WI38 (cell line): ENCODE data around the gene FGD3.

Experiments used
- H3K4me3 ChIP-seq: 2 replicates; pipeline ENCODE4 v1.5.1; 2011; ENCODE audit warnings: low read depth, mild to moderate bottlenecking, control low read depth, low read length
- TF ChIP-seq, protein P1 (sequence below): IDR thresholded peaks from 2 replicates; pipeline ENCODE4 v1.5.1; 2012; ENCODE audit warnings: low read depth, mild to moderate bottlenecking, control low read depth, low read length

FGD3 gene

DNA sequence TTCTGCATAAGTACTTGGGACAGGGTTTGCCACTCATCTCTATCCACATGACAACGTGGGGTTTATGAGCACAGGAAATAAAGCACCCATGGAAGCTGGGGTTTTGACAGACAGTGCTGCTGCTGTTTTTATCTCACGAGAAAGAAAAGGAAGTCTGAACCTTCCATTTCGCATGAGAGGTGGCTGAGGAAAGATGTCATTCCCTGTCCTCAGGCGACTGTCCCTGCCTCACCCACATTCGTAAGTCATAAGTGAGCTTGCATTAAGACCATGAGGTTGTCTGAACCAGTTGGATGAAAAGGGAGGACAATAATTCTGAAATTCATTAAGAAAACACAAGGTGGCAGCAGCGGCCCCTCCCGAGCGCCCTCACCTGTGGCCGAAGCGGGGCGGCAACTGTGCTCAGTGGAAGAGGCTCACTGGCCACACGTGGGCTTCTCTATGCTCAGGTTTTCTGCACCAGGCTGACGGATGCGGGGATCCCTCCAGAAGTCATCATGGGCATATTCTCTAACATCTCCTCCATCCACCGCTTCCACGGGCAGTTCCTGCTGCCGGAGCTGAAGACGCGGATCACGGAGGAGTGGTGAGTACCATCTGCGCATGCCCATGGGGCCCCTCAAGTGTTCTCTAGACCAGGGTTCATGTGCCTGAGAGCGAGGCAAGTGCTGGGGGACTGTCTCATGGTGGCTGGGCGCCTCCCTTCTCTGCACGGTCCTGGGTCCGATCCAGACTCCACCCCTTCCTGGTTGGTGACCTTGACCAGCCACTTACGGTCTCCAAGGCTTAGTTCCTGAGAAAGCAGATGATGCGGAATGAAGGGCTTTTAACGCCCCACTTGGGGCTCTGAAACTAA lies 56.5 kb downstream of the FGD3 start:
- no peak overlapping the region for H3K4me3 ChIP-seq

GRCh38 chr9:93004561-93004960 lies 57.2 kb downstream of the FGD3 start:
- TF ChIP-seq, protein P1, sequence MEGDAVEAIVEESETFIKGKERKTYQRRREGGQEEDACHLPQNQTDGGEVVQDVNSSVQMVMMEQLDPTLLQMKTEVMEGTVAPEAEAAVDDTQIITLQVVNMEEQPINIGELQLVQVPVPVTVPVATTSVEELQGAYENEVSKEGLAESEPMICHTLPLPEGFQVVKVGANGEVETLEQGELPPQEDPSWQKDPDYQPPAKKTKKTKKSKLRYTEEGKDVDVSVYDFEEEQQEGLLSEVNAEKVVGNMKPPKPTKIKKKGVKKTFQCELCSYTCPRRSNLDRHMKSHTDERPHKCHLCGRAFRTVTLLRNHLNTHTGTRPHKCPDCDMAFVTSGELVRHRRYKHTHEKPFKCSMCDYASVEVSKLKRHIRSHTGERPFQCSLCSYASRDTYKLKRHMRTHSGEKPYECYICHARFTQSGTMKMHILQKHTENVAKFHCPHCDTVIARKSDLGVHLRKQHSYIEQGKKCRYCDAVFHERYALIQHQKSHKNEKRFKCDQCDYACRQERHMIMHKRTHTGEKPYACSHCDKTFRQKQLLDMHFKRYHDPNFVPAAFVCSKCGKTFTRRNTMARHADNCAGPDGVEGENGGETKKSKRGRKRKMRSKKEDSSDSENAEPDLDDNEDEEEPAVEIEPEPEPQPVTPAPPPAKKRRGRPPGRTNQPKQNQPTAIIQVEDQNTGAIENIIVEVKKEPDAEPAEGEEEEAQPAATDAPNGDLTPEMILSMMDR = no peak; the same call in 1 of the 2 replicates
- H3K4me3 ChIP-seq = no peak overlapping the region

More for the DNA sequence above, 56.5 kb downstream of the FGD3 start:
- TF ChIP-seq, protein P1 = peak; percentile 48

GRCh38 chr9:93005876-93006275 lies 58.6 kb downstream of the FGD3 start:
- TF ChIP-seq, protein P1 = no peak
- H3K4me3 ChIP-seq = no peak overlapping the region

GRCh38 chr9:93007529-93008058 lies 60.3 kb downstream of the FGD3 start:
- TF ChIP-seq, protein P1 = no peak
- no peak overlapping the region for H3K4me3 ChIP-seq

GRCh38 chr9:93008457-93008856 lies 61.1 kb downstream of the FGD3 start:
- TF ChIP-seq, protein P1 = no peak
- H3K4me3 ChIP-seq = no peak overlapping the region

DNA sequence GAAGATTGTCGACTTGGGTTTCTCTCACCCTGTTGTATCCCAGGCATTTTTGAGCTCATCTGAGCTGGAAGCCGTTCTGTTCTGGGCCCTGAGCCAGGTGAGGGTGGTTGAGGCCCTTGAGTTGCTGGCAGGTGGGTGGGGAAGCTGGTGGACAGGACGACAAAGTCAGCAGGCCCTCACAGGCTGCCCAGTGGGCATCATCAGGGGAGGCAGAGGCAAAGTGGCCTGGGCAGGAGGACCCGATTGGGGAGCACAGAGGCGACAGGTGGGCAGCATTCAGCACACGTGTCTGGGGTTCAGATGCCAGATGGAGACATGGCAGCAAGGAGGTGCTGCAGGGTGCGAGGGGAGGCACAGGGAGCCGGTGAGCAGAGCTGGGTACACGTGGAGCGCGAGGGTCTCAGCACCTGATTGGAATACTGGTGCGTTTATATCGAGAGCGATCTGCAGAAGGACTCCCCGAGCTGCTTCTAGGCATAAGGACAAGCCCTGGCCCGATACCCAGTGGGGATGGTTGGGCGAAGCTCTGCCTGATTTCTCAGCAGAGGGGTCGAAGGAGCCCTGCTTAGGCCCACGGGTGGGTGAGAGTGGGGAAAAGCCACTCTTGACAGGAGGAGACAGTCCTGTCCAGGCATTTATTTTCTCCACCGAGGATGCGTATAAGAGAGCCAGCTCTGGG lies 62.2 kb downstream of the FGD3 start:
- no peak overlapping the region for H3K4me3 ChIP-seq
- TF ChIP-seq, protein P1 = no peak

GRCh38 chr9:93010056-93010455 lies 62.7 kb downstream of the FGD3 start:
- TF ChIP-seq, protein P1 = no peak
- no peak overlapping the region for H3K4me3 ChIP-seq
